GM23338 (cell line): ENCODE measurements around the gene CDC42EP2.

Experiments
- CTCF ChIP-seq, 2 experiments: fragments of 200-600 bp in 1 of 2; sonication (generic) in 1 of 2; conservative IDR thresholded peaks; 2 replicates each; pipeline versions ENCODE4 v1.5.1 to v1.6.1; 2016 to 2017; ENCODE audit warnings: antibody characterized with exemption in 2 of 2, low read depth in 2 of 2, mild to moderate bottlenecking in 2 of 2, moderate library complexity in 1 of 2
- EZH2 ChIP-seq: fragments of 200-600 bp; sonication (generic); IDR thresholded peaks from one replicate; pipeline ENCODE4 v1.8.0; 2017; ENCODE audit warnings: antibody characterized with exemption, mild to moderate bottlenecking, low read depth; ENCODE audit not compliant: unreplicated experiment
- EZH2phosphoT487 ChIP-seq: fragments of 200-600 bp; sonication (generic); IDR thresholded peaks from one replicate; pipeline ENCODE4 v1.8.1; 2018; ENCODE audit warnings: antibody characterized with exemption; ENCODE audit not compliant: unreplicated experiment
- POLR2AphosphoS5 ChIP-seq: IDR thresholded peaks from 2 replicates; pipeline ENCODE4 v1.6.1; 2016; ENCODE audit warnings: antibody characterized with exemption, low read depth
- REST ChIP-seq: IDR thresholded peaks from one replicate; pipeline ENCODE4 v1.6.1; 2018; ENCODE audit warnings: antibody characterized with exemption; ENCODE audit not compliant: unreplicated experiment

DNA sequence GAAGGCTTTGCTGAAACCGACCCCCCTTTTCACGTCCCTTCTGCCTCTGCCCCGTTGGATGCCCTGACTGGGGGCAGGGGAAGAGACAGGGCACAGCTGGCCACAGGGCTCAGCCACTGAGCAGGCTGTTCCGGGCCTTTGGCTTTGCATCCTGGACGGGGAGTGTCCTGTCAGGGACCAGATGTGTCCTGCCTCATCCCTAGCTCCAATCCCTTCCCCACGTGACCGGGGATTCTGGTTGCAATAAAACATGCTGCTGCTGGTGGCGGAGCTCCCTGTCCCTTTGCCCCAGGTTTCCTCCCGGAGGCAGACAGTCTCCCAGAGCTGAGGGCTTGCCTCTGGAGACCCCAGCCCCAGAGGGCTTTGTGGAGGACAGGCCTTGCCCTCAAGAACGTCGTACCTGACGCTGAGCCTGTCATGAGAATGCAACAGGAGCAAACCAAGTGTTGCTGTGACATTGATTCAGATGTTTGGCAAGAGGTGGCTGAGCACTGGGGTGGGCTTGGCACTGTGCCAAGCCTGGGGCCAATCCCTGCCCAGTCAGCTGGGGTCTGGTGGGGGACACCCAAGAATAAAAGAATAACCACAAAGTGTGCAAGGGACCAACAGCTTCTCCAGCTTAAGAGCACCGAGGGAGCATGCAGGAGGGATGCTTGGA is 7.3 kb downstream of the CDC42EP2 start:
- TF ChIP-seq REST (no peak), POLR2AphosphoS5 (no peak), CTCF (conservative IDR thresholded peaks at IDR 0.05; ENCODE audit: low read depth in 2 of 2) (no peak), EZH2phosphoT487 (no peak), EZH2 (no peak)
